SU-DHL-6 (cell line): ENCODE data around the gene HYLS1.

Source experiments
- H2AFZ ChIP-seq: fragments of 200-600 bp; sonication (generic); 2 replicates; pipeline ENCODE4 v1.6.1; 2014; ENCODE audit warnings: low read depth, mild to moderate bottlenecking, moderate library complexity, mixed read lengths, antibody characterized with exemption, low read length; ENCODE audit not compliant: severe bottlenecking
- H3F3A ChIP-seq: fragments of 200-600 bp; shearing (Covaris generic); 2 replicates; pipeline ENCODE4 v1.6.0; 2016; ENCODE audit warnings: antibody characterized with exemption, mild to moderate bottlenecking; ENCODE audit not compliant: insufficient read depth
- H3K27ac ChIP-seq: fragments of 200-600 bp; sonication (generic); 2 replicates; pipeline ENCODE4 v1.5.1; 2016; ENCODE audit warnings: low read depth, mild to moderate bottlenecking, low read length, moderate library complexity, mixed read lengths
- H3K27me3 ChIP-seq: fragments of 200-600 bp; sonication (generic), shearing (Covaris generic); 2 replicates; pipeline ENCODE4 v1.6.0; 2014; ENCODE audit warnings: mild to moderate bottlenecking, low read length
- H3K36me3 ChIP-seq: fragments of 200-600 bp; sonication (generic); 2 replicates; pipeline ENCODE4 v1.6.1; 2014; ENCODE audit warnings: mild to moderate bottlenecking, low read length, mixed read lengths
- H3K4me2 ChIP-seq: fragments of 300-600, 200-600 bp; shearing (Covaris generic), sonication (generic); 2 replicates; pipeline ENCODE4 v1.6.0; 2014; ENCODE audit warnings: low read length, low read depth, mild to moderate bottlenecking; ENCODE audit not compliant: poor library complexity, severe bottlenecking
- H3K4me3 ChIP-seq: fragments of 200-600 bp; sonication (generic); 2 replicates; pipeline ENCODE4 v1.5.1; 2014; ENCODE audit warnings: antibody characterized with exemption, low read length, mild to moderate bottlenecking, mixed read lengths; ENCODE audit not compliant: insufficient read depth, poor library complexity, severe bottlenecking
- H3K79me2 ChIP-seq: fragments of 200-600 bp; sonication (generic); 2 replicates; pipeline ENCODE4 v1.6.1; 2014; ENCODE audit warnings: mild to moderate bottlenecking, low read length, moderate library complexity; ENCODE audit not compliant: insufficient read depth
- H3K9ac ChIP-seq: fragments of 200-600 bp; sonication (generic); 2 replicates; pipeline ENCODE4 v1.7.0; 2014; ENCODE audit warnings: mild to moderate bottlenecking, low read length
- H3K9me2 ChIP-seq: fragments of 200-600 bp; sonication (generic); replicated peaks from 2 replicates; pipeline ENCODE4 v1.6.1; 2014; ENCODE audit warnings: low read length; ENCODE audit not compliant: insufficient read depth
- H3K9me3 ChIP-seq: fragments of 200-600 bp; sonication (generic); 2 replicates; pipeline ENCODE4 v1.6.1; 2014; ENCODE audit warnings: low read length, mixed read lengths; ENCODE audit not compliant: insufficient read depth
- H4K20me1 ChIP-seq: fragments of 200-600 bp; sonication (generic); 2 replicates; pipeline ENCODE4 v1.6.1; 2014; ENCODE audit warnings: low read depth, mild to moderate bottlenecking, antibody characterized with exemption, low read length, moderate library complexity, mixed read lengths
- CTCF ChIP-seq: fragments of 200-600 bp; sonication (generic); IDR thresholded peaks from one replicate; pipeline ENCODE4 v1.5.1; 2017; ENCODE audit warnings: antibody characterized with exemption, mild to moderate bottlenecking, low read length, moderate library complexity; ENCODE audit not compliant: insufficient read depth, poor library complexity, severe bottlenecking
- EZH2phosphoT487 ChIP-seq: fragments of 200-600 bp; sonication (generic), shearing (Covaris generic); conservative IDR thresholded peaks from 2 replicates; pipeline ENCODE4 v1.6.1; 2018; ENCODE audit warnings: mild to moderate bottlenecking, antibody characterized with exemption, low read length, moderate library complexity, mixed read lengths

HYLS1 gene

DNA sequence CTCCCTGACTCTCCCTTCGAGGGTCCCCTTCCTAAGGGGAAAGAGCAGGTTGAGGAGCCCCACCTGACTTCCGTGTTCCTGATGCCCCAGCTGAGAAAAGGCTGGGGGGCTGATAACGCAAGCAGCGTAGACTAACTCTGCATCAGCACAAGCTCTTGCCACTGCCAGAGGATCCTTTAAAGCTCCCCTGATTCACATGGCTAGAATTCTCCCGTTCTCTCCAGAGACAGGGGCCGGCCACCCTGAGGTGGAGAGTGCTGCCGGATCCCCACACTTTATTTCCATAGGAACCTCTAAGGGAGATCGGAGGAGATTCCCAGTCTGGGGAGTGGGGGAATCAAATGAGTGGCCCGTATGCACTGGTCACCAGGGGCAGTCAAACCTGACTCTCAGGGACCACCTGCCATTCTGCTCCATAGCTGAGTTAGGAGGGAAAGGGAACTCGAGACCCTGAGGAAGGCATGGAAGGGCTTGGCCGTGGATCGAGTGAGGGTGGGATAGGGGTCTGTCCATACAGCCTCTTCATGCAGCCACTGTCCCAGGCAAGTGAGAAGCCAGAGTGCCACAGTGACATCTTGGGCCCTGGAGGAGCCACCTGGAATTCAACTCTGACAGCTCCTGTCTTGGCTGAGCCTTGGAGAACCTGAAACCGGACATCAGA lies 57.0 kb downstream of the HYLS1 start:
- H3K27ac ChIP-seq, result no peak overlapping the region
- no peaks in the 10 kb centered on the region for H3F3A ChIP-seq
- H4K20me1 ChIP-seq, result no peaks in the 10 kb centered on the region
- H2AFZ ChIP-seq, result no peak overlapping the region
- H3K9ac ChIP-seq, result no peak overlapping the region
- no peaks in the 10 kb centered on the region for H3K9me3 ChIP-seq
- no peak overlapping the region for H3K4me3 ChIP-seq
- no peak for TF ChIP-seq CTCF
- TF ChIP-seq EZH2phosphoT487, result no peak
- H3K27me3 ChIP-seq, result no peaks in the 10 kb centered on the region
- H3K36me3 ChIP-seq, result no peaks in the 10 kb centered on the region
- H3K9me2 ChIP-seq, result no peaks in the 10 kb centered on the region
- H3K4me2 ChIP-seq, result no peak overlapping the region
- no peaks in the 10 kb centered on the region for H3K79me2 ChIP-seq

- TF ChIP-seq EZH2phosphoT487 (no peak), CTCF (no peak)
- Histone ChIP-seq H3K79me2 (no peaks in the 10 kb centered on the region), H3K9me2 (no peaks in the 10 kb centered on the region), H3F3A (no peaks in the 10 kb centered on the region), H3K27ac (no peak overlapping the region), H4K20me1 (no peaks in the 10 kb centered on the region), H3K9me3 (no peaks in the 10 kb centered on the region), H3K4me3 (no peak overlapping the region), H3K9ac (no peak overlapping the region), H2AFZ (no peak overlapping the region), H3K4me2 (no peak overlapping the region), H3K36me3 (no peaks in the 10 kb centered on the region), H3K27me3 (no peaks in the 10 kb centered on the region)
These were observed 57.7 kb downstream of the HYLS1 start for GRCh38 chr11:125945011-125945796.

- Histone ChIP-seq H3K79me2 (no peaks in the 10 kb centered on the region), H3K9me3 (no peaks in the 10 kb centered on the region), H3K27me3 (no peaks in the 10 kb centered on the region), H4K20me1 (no peaks in the 10 kb centered on the region), H3K9me2 (no peaks in the 10 kb centered on the region), H2AFZ (no peak within 1 kb of the TSS), H3K27ac (no peak within 1 kb of the TSS), H3K4me2 (no peak within 1 kb of the TSS), H3K4me3 (no peak within 1 kb of the TSS), H3K36me3 (no peaks in the 10 kb centered on the region), H3K9ac (no peak within 1 kb of the TSS), H3F3A (no peaks in the 10 kb centered on the region)
- TF ChIP-seq CTCF, result no peak
- no peak for TF ChIP-seq EZH2phosphoT487
These were observed 58.5 kb downstream of the HYLS1 start, which contains the start of gene VSIG10L2 for GRCh38 chr11:125945797-125946520. Gene VSIG10L2 (plus strand): TSS chr11:125946044. CDS start chr11:125946056, 12 bp downstream.
